CD4-positive, alpha-beta T cell treated with Interleukin-4 for 1 hour (primary cell): Measurements from ENCODE around the gene CDHR5.
A peak's percentile ranks its signal among the peaks of the same experiment; 100 is the strongest.

Experiments used
- DNase-seq, 2 donors: peaks; one replicate each; pipeline ENCODE4 v3.0.0-alpha.2; 2020 to 2022

The CDHR5 gene

DNA sequence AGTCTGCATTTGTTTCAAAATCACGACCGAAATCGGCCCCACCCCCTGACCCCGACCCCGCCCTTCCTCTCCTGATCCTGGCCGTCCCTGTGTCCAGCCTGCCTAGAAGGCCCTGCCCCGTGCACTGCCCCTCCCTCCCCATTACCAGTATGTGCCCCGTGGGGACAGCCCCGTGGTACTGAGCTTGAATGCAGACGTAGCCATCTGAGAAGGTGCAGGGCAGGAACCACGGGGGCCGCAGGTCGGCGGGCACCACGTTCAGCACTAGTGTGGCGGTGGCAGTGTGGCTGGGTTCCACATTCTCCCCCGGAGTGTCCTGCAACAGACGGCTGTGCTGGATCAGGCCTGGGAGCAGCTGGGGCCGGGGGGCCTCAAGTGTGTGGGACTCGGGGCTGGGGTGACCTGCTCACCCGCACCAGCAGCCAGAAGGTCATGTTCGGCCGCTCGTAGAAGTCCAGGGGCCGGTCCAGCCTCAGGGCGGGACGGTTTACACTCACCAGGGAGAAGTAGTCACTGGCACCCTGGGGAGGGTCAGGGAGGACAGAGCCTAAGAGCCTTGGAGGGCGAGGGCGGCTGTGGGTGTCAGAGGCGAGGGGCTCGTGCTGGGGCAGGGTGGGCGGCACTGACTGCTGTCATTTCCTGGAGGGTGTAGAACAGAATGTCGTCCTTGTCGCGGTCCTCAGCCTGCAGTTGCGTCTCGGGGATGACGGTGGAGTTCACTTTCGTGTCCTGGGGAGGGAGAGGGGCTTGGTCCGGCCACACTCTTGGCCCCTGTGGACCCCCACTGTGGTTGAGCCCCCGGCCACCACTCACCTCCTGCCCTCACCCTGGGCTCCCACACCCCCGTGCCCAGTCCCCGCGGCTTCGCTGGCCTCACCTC, 3.6 kb downstream of the CDHR5 start:
- no peak for DNase-seq

DNA sequence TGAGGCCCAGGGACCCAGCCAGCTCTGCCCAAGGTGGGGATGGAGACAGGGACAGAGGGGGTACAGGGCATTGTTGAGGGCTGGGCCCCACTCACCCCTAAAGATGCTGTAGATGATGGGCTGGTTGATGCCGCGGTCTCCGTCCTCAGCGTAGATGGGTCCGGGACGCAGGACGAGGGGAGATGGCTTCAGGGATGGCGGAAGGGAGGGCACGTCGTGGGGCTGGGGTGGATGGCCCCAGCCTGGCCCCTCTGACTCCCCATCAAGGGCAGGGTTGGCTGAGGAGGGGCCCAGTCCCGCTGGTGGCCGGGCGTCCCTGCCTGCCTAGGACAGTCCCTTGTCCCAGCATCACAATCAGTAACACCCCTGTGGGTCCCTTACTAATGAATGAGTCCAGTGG, 4.6 kb downstream of the CDHR5 start:
- no peak for DNase-seq

DNA sequence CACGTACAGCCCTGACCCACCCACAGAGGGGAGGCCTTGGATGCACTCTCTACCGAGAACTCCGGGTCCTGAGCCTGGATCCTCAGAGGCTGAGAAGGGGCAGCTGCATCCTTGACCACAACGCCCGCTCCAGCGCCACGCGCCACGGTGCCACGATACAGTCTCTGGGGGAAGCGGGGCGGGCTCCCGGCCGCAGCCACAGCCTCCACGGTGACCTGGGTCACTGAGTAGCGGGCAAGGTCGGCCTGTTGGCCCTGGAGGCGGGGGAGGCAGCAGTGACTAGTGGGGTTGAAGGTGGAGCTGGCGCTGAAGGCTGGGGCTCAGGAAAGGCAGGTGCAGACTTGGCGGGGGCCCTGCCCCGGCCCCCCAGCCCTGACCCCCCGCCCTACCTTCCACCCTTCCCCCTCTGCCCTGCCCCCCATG, 5.1 kb downstream of the CDHR5 start:
- no peak for DNase-seq

DNA sequence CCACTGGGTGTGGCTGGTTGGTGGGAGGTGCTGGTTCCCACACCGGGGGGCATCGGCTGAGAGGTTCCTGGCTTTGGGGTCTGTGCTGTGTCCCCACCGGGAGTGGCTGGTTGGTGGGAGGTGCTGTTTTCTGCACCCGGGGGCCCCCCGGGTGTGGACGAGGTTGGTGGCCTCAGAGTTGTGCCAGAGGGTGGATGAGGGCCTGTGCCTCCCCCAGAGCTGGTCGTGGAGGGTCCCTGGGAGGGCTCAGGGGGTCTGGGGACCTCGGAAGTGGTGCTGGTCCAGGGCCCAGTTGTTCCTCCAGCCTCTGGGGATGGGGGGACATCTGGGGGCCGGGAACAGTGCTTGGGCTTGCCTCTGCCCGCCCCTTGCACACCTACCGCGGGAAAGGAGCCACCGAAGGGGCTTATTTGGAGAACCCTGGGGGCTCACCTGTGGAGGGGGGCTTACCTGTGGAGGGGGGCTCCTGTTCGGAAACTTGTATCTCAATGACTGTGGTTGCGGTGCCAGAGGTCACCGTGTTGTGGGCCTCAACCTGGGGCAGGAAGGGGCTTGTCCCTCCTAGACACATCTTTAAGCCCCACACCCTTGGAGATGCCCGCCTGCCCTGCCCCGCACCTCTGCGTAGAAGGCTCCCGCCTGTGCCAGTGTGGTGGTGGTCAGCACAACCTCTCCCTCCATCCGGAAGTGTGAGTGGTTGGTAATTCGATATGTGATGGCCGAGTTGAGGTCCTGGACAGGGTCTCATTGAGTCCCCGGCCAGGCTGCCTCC, 5.7 kb downstream of the CDHR5 start:
- no peak for DNase-seq

DNA sequence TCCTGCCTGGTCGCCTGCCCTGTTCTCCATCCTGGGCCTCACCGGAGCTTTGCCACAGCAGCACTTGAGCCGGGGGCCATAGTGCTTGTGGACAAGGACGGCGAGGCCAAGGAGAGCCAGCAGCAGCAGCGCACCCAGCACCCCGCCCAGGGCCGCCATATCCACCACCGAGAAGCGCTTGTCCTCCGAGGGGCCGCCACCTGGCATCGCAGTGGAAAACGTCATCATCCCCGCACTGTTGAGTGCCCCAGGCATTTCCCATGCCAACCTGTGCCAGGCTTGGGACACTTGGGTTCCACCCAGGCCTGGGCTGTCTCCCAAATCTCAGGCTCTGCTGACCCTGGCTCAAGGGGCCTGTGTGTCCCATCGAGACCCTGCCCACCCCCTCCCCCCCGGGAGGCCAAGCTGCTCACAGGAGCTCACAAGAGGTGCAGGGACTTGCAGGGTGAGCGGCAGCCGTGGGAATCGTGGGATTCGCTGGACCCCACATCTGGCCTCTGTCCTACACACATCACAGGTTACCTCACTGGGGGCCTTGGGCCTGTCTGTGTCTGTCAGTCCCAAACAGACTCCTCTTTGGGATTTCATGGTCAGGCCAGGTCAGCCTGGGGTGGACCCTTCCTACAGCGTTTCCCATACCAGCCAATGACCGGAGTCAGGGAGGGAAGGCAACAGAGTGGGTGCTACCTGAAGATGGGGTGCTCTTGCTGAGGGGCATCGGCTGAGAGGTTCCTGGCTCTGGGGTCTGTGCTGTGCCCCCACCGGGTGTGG, 6.7 kb downstream of the CDHR5 start:
- DNase-seq = no peak

DNA sequence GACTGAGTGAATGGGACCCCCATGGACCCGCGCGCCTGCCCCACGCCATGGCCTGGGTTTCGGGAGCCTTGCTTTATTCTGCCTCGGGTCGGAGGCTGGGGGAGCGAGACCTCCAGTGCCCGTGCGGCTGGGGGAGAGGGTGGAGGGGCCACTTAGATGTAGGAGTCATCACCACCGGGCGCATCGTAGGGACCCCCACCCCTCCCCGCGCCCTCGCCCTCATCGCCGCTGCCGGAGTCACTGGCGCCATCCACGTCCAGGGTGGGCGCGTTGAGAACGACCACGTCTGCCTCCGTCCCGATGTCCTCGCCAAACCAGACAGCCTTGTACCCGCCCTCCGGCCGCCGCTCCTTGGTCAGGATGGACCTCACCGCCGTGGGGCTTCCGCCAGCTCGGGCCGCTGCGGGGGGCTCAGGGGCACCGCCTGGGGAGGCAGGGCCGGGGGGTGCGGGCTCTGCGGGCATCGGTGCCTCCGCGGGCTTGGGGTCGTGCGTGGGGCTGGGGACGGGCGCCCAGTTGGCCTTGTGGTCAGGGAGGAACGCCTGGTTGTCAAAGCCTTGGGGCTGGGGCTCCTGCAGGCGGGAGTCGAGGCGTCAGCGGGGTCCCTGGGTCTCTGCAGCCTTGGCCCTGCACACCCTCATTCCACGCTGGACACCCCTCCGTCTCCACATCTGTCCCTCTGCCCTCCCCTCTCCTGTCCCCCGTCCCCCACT, 7.4 kb downstream of the CDHR5 start:
- DNase-seq = no peak

DNA sequence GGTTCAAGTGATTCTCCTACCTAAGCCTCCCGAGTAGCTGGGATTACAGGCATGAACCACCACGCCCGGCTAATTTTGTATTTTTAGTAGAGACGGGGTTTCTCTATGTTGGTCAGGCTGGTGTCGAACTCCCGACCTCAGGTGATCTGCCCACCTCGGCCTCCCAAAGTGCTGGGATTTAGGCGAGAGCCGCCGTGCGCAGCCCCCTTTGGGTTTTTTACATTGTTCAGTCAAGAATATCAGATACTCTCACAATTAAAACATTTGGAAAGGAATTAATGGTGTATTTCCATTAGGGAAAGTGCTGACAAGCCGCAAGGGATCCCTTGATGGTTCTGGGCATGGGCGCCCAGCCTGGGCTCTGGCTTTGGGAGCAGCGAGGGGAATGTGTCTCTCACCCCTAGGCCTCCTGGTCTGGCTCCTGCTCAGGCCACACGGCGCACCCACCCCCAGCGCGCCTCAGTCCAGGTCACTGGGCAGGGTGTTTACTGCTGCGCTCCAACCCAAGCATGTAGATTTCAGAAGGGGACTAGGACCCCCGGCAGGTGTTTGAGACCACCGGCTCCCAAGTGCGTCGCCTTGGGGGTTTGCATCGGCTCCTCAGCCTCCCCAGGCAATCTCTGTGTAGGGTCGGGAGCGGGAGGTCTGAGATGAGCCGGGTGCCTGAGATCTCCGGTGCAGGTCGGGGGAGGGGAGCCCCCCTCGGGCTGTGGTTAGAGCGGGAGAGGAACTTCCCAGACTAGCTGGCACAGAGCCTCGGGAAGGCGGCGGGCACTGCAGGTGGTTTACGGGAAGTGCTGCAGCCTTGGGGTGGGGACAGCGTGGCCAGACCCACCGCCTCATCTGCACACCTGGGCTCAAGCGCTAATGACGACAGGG, 8.2 kb downstream of the CDHR5 start:
- no peak for DNase-seq

DNA sequence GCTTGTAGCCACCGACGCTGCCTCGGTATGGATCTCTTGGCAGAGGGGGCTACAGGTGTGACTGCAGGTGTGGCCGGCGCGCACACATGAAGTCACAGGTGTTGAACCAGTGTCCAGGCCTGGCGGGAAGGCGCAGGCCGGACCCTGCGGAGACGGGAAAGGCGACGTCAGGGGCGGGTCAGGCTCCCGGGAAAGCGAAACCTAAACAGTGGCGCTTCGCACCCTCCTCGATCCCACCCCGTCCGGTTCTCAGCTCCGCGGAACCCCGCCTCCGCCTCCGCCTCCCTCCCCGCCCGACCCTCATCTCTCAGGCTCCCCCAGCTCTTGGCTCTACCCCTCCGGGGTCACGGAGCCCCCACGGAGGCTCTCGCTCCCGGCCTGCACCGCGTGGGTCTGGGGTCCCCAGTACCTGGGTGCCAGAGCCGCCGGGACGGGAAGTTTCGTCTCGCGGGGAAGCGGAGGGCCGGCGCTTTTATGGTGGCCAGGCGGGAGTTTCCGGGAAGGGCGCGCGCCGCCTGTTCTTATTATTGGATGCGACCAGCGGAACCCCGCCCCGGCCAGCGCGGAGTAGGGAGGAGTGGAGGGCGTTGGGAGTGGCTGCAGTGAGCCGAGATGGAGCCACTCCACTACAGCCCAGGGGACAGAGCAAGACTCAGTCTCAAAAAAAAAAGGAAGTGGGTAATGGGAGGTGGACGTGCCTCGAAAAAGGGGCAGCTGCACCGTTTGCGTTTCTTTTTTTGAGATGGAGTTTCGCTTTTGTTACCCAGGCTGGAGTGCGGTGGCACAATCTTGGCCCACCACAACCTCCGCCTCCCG, 9.0 kb downstream of the CDHR5 start, which contains the start of gene IRF7:
Gene IRF7 (minus strand): TSS at position 447 of the 816 bp plus-strand sequence. CDS start 586 bp downstream, outside the sequence.
- peak; percentile 88 to 92 for DNase-seq

DNA sequence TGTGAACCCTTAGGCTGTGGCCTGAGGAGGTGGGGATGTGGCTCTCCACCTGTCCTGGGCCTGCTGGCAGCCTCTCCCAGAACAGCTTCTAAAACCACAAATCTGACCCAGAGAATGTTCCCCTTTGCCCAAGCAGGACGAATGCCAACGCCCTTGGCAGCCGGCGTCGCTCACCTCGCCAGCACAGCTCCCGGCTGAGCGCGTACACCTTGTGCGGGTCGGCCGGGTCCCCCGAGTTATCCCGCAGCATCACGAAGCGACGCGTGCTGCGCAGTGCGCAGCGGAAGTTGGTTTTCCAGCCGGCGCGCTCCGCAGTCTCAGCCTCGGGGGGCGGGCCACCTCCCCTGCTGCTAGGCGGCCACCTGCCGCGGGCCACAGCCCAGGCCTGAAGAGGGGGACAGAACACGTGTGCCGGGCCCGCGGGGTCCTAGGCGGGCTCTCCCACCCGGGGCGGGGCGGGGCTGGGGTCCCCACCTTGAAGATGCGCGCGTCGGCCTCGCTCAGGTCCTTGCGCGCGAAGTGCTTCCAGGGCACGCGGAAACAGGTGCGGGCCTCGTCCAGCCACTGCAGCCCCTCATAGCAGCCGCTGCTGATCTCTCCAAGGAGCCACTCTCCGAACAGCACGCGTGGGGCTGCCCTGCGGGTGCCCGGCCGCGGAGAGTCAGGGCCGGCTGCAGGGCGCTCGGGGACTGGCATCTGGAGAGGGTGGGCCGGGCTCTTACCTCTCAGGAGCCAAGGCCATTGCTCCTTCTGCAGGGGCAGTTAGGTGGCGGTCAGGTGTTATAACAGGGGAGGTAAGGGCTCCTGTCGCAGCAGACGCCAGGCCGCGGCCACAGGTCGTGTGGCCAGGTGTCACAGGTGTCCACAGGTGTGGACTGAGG, 9.9 kb downstream of the CDHR5 start:
- no peak for DNase-seq

DNA sequence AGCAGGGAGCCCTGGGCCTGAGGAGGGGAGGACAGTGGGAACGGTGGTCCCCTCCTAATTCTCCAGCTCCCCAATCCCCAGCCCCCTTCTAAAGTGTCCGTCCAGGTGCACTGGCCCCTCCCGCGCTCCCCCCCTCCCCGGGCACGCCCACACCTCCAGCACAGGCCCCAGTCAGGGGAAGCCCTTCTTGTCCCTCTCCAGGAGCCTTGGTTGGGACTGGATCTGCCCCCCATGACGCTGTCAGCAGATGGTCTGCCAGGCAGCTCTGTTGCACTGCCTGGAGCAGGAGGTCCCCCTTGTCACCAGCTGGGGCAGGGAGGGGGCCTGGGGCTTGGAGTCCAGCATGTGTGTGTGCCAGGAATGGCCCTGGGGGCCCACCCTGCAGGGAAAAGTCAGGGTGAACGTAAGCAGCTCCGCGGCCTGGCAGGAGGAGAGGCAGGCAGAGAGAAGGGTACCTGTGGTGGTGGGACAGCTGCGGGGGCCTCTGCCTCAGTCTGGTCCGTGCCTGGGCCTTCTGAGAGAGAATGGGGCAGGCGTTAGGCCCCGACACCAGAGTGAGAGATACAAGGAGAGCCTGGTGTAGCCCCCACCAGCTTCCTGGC, 10.6 kb downstream of the CDHR5 start:
- no peak for DNase-seq

DNA sequence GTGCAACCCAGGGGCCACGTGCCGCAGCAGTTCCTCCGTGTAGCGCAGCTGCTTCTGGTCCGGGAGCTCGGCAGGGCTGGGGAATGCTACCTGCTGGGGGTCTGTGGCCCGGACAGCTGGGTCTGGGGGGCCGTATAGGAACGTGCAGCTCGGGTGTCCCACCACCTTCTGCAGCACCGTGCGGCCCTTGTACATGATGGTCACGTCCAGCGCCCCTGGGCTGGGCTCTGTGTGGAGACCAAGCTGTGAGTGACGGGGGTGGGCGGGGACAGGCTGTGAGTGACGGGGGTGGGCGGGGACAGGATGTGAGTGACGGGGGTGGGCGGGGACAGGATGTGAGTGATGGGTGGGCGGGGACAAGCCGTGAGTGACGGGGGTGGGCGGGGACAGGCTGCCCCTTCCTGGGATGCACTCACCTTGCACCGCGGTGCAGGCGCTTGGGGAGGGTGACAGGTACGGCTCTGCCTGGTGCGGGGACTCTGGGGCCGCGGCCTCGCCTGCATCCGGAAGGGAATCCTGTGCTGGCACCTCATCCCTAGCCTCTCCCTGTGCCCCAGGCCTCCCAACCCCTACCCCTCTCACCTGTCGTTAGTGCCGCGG, 11.3 kb downstream of the CDHR5 start:
- peak; percentile 82 to 87 for DNase-seq

DNA sequence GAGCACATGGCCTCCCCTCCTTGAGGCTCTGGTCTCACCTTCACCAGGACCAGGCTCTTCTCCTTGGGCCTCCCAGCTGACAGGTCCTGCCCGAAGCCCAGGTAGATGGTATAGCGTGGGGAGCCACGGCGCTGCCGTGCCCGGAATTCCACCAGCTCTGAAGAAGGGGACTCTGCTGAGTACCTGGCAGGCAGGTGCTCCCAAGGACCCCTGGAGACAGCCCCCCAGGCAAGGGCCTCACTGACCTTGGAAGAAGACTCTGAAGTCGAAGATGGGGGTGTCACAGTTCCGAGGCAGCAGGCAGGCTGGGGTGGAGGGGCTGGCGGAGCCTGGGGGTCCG, 11.8 kb downstream of the CDHR5 start:
- no peak for DNase-seq

DNA sequence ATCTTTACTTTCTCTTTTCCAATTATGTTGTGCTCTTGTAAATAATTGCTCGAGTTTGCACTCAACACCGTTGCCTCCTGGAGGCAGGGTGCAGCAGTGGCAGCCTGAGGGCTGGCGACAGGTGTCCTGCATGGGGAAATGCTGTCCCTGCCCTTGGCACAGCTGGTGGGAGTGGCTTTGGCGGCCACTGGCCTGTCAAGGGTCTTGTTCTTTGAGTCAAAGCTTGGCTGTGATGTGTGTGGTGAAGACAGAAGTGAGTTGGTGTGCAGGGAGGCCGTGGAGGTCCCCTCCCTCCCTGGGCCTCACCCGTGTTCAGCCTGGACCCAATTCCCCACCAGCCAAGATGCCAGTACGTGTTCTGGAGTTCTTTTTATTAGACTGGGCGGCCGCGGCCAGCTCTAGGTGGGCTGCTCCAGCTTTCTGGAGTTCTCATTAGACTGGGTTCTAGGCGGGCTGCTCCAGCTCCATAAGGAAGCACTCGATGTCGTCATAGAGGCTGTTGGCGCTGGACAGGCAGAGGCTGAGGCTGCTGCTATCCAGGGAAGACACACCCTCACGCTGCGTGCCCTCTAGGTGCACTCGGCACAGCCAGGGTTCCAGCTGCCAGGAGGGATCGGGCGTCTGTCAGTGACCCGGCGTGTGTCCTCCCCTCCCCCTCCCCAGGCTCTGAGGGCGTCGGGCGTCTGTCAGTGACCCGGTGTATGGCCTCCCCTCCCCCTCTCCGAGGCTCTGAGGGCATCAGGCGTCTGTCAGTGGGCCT, 12.4 kb downstream of the CDHR5 start:
- DNase-seq = peak in 1 of 2 donors; percentile 30

DNA sequence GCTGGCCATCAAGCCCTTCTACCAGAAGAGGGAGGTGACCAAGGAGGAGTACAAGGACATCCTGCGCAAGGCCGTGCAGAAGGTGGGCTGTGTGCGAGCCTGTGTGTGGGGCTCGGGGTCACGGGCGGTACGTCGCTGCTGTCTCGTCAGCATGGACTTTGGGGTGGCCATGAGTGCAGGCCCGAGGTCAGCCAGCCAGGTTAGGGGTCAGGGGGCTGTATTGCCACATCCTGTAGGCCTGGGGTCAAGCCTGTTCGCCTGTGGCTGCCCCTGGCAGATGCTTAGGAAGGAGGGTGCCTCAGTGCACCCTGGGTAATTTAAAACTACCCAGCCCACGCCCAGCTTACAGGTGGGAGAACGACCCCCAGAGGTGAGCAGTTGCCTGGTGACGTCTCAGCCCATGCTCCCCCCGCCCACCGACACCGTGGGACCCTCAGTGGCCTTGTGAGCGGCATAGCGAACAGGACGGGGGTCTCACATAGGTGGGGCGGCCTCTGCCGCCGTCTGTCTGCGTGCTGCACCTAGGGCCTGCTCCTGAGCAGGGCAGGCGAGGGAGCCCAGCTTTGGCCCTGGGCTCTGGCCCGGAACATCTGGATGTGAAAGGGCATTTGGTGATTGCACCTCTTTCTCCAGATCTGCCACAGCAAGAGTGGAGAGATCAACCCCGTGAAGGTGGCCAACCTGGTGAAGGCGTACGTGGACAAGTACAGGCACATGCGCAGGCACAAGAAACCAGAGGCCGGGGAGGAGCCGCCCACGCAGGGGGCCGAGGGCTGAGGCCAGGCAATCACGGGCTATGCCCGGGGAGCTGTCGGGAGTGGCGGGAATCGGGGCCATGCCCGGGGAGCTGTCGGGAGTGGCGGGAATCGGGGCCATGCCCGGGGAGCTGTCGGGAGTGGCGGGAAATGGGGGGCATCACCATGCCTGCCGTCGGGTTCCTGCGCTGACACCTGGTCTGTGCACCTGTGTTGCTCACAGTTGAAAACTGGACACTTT, 13.5 kb downstream of the CDHR5 start:
- DNase-seq = no peak

DNA sequence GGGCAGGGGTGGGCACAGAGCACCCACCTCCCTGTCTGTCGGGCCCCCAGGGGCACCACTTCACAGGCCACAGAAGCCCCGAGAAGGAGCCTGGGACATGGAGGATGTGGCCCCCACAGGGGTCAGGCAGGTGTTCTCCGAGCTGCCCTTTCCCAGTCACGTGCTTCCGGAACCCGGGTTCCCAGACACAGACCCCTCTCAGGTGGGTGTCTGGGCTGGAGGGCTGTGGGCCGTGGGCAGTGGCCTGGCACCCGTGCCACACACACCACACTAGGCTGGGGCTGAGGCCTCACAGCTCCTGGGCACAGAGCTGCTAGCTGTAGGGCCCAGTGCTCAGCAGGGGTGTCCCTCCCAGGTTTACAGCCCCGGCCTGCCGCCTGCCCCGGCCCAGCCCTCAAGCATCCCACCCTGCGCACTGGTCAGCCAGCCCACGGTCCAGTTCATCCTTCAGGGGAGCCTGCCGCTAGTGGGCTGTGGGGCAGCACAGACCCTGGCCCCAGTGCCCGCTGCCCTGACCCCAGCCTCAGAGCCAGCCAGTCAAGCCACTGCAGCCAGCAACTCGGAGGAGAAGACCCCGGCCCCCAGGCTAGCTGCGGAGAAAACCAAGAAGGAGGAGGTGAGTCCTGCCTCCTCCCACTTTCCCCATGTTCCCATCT, 14.5 kb downstream of the CDHR5 start:
- no peak for DNase-seq

DNA sequence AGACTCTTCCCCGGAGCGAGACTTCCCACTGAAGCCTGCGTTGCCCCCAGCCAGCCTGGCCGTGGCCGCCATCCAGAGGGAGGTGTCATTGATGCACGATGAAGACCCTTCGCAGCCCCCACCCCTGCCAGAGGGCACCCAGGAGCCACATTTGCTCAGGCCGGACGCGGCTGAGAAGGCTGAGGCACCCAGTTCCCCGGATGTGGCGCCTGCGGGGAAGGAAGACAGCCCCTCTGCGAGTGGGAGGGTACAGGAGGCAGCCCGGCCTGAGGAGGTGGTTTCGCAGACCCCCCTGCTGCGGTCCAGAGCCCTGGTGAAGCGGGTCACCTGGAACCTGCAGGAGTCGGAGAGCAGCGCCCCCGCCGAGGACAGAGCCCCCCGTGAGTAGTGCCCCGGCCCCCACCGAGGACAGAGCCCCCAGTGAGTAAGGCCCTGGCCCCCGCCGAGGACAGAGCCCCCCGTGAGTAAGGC, 15.4 kb downstream of the CDHR5 start:
- no peak for DNase-seq
